ENCODE results near the gene USP26. TPM values are rescaled to one million over a fixed set of nuclear protein-coding genes. Genes with fewer than 3 reads are reported as not detected.
"Not testable (repeated sequence)": the region's sequence is repeated elsewhere in the genome, so short reads cannot be mapped to it uniquely, and the experiment has no call there.

The USP26 gene
- total RNA-seq, 1 donor from 2014 or later = not detected

DNA sequence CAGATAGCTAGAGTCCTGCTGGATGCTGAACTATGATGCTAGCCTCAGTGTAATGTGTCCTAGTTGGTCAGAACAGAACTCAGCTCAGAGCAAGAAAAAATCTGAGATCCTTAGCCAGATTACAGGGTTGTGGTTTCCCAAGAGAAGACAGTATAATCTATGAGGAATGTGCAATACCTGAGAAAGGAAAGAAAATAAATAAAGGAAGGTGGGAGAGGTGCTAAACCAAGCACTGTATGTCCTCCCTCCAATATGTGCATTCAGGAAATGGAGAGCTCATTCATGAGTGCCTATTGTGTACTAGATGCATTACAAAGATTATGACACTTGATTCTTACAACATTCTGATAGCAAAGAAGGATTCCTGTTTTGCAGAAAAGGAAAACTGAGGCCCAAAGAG lies 7.5 kb downstream of the USP26 start:
- H3K4me3 ChIP-seq = no peak overlapping the region
- H3K9me3 ChIP-seq = no peaks in the 10 kb centered on the region
- no peak for DNase-seq (ENCODE audit: low spot score in 2 of 2)
- no peak for TF ChIP-seq CTCF (IDR thresholded peaks at IDR 0.05)
- no peak overlapping the region for H3K27ac ChIP-seq
- no peaks in the 10 kb centered on the region for H3K27me3 ChIP-seq
- intact Hi-C loops (cut with DNase I) = no loop called here
- H3K4me1 ChIP-seq = no peaks in the 10 kb centered on the region
- H3K36me3 ChIP-seq = no peaks in the 10 kb centered on the region

DNA sequence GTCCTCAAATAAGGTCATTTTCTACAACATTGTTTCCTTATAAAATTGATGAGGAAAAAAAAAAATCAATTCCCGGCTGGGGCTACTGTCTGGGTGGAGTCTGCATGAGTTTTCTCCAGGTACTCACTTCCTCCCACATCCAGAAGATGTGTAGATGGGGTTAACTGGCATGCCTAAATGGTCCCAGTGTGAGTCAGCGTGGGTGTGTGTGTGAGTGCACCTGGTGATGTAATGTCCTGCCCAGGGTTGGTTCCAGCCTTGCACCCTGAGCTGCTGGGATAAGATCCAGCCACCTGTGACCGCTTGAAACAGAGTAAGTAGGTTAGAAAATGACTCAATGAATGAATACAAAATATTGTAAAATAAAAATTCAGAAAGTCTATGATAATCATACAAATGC lies 11.1 kb downstream of the USP26 start:
- DNase-seq (ENCODE audit: low spot score in 2 of 2) = no peak
- intact Hi-C loops (cut with DNase I) = no loop called here
- H3K27ac ChIP-seq = no peak overlapping the region
- H3K4me3 ChIP-seq = no peak overlapping the region
- no peaks in the 10 kb centered on the region for H3K36me3 ChIP-seq
- no peaks in the 10 kb centered on the region for H3K4me1 ChIP-seq
- no peak for TF ChIP-seq CTCF (IDR thresholded peaks at IDR 0.05)
- H3K9me3 ChIP-seq = no peaks in the 10 kb centered on the region
- H3K27me3 ChIP-seq = no peaks in the 10 kb centered on the region

GRCh38 chrX:133085056-133085455 lies 11.9 kb downstream of the USP26 start:
- H3K27me3 ChIP-seq; DNase-seq (ENCODE audit: low spot score in 2 of 2); H3K4me3 ChIP-seq; H3K27ac ChIP-seq; H3K4me1 ChIP-seq; intact Hi-C loops (cut with DNase I); H3K9me3 ChIP-seq; H3K36me3 ChIP-seq: not testable (repeated sequence)

- H3K27ac ChIP-seq = no peak overlapping the region
- intact Hi-C loops (cut with DNase I) = no loop called here
- H3K4me3 ChIP-seq = no peak overlapping the region
- no peak for DNase-seq (ENCODE audit: low spot score in 2 of 2)
- H3K4me1 ChIP-seq = no peaks in the 10 kb centered on the region
- TF ChIP-seq CTCF (IDR thresholded peaks at IDR 0.05) = no peak
- no peaks in the 10 kb centered on the region for H3K27me3 ChIP-seq
- H3K36me3 ChIP-seq = no peaks in the 10 kb centered on the region
- no peaks in the 10 kb centered on the region for H3K9me3 ChIP-seq
Observed at GRCh38 chrX:133083899-133084298, 13.0 kb downstream of the USP26 start.

DNA sequence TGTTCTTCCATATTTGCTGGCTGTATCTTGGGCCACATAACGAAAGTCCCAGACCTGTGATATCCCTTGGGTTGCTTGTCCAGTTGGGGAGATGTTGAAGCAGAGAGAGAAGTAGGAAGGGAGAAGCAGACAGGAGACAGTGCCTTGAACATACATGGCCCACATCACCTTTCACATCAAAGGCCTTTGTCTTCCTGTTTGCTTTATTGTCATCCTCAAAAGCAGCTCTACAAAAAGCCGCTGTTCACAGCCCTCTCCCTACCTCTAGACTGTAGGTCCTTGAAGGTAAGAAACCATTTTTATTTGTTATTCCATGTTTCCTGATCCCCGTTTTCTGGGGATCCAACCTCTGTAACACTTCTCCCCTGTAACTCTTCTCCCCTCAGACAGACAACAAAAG lies 14.9 kb downstream of the USP26 start:
- Histone ChIP-seq H3K36me3 (no peaks in the 10 kb centered on the region), H3K27ac (no peak overlapping the region), H3K27me3 (no peaks in the 10 kb centered on the region), H3K4me3 (no peak overlapping the region), H3K4me1 (no peaks in the 10 kb centered on the region), H3K9me3 (no peaks in the 10 kb centered on the region)
- TF ChIP-seq CTCF (IDR thresholded peaks at IDR 0.05) = no peak
- no peak for DNase-seq (ENCODE audit: low spot score in 2 of 2)
- intact Hi-C loops (cut with DNase I) = no loop called here

- H3K36me3 ChIP-seq; DNase-seq (ENCODE audit: low spot score in 2 of 2); H3K4me1 ChIP-seq; H3K4me3 ChIP-seq; H3K27ac ChIP-seq; H3K9me3 ChIP-seq; H3K27me3 ChIP-seq; intact Hi-C loops (cut with DNase I): not testable (repeated sequence)
Observed at GRCh38 chrX:133077856-133078255, 19.1 kb downstream of the USP26 start.

GRCh38 chrX:133072566-133072965 lies 24.3 kb downstream of the USP26 start:
- no peak for TF ChIP-seq CTCF (IDR thresholded peaks at IDR 0.05)
- no peak overlapping the region for H3K27ac ChIP-seq
- intact Hi-C loops (cut with DNase I) = no loop called here
- no peaks in the 10 kb centered on the region for H3K36me3 ChIP-seq
- no peaks in the 10 kb centered on the region for H3K9me3 ChIP-seq
- H3K4me3 ChIP-seq = no peak overlapping the region
- no peaks in the 10 kb centered on the region for H3K27me3 ChIP-seq
- no peak for DNase-seq (ENCODE audit: low spot score in 2 of 2)
- H3K4me1 ChIP-seq = no peaks in the 10 kb centered on the region

All from ascending aorta (tissue), 2 donors.